H9 (cell line): ENCODE measurements around the gene DIS3L2. TPM values are rescaled to one million over a fixed set of nuclear protein-coding genes. Genes with fewer than 3 reads are reported as not detected.

Source experiments
- DNase-seq: peaks from one replicate; pipeline ENCODE4 v3.0.0-alpha.2; 2017
- H2AFZ ChIP-seq: one replicate; pipeline ENCODE4 v1.6.1; 2013; ENCODE audit warnings: mild to moderate bottlenecking, low read length, control low read depth, moderate library complexity
- H2AK5ac ChIP-seq: 2 replicates; pipeline ENCODE4 v1.6.1; 2013; ENCODE audit warnings: low read length, control low read depth, mixed read lengths; ENCODE audit not compliant: insufficient read length
- H2BK120ac ChIP-seq: one replicate; pipeline ENCODE4 v1.6.1; 2013; ENCODE audit warnings: low read depth, mild to moderate bottlenecking, low read length, control low read depth, inconsistent platforms; ENCODE audit not compliant: poor library complexity, severe bottlenecking
- H2BK12ac ChIP-seq: 2 replicates; pipeline ENCODE4 v1.6.1; 2013; ENCODE audit warnings: low read length, control low read depth, mixed read lengths, low read depth; ENCODE audit not compliant: insufficient read length
- H2BK15ac ChIP-seq: 2 replicates; pipeline ENCODE4 v1.6.1; 2013; ENCODE audit warnings: low read depth, low read length, control low read depth
- H2BK20ac ChIP-seq: one replicate; pipeline ENCODE4 v1.6.1; 2013; ENCODE audit warnings: low read depth, mild to moderate bottlenecking, low read length, control low read depth, inconsistent platforms; ENCODE audit not compliant: poor library complexity, severe bottlenecking
- H2BK5ac ChIP-seq: 2 replicates; pipeline ENCODE4 v1.6.1; 2013; ENCODE audit warnings: low read length, control low read depth, mixed read lengths; ENCODE audit not compliant: insufficient read length
- H3K14ac ChIP-seq: 2 replicates; pipeline ENCODE4 v1.6.1; 2013; ENCODE audit warnings: low read length, control low read depth; ENCODE audit not compliant: insufficient read depth
- H3K18ac ChIP-seq: 2 replicates; pipeline ENCODE4 v1.6.1; 2013; ENCODE audit warnings: low read depth, mild to moderate bottlenecking, mixed read lengths, low read length, control low read depth; ENCODE audit not compliant: insufficient read length
- H3K23ac ChIP-seq: 2 replicates; pipeline ENCODE4 v1.6.1; 2013; ENCODE audit warnings: low read length, control low read depth, mixed read lengths, low read depth; ENCODE audit not compliant: insufficient read length
- H3K23me2 ChIP-seq: 2 replicates; pipeline ENCODE4 v1.6.1; 2013; ENCODE audit warnings: low read depth, mild to moderate bottlenecking, mixed read lengths, low read length, control low read depth; ENCODE audit not compliant: insufficient read length, poor library complexity, severe bottlenecking
- H3K27ac ChIP-seq: 2 replicates; pipeline ENCODE4 v1.5.1; 2013; ENCODE audit warnings: low read length, control low read depth, mixed read lengths, low read depth; ENCODE audit not compliant: insufficient read length
- H3K27me3 ChIP-seq: 2 replicates; pipeline ENCODE4 v1.6.1; 2013; ENCODE audit warnings: low read length, control low read depth, inconsistent platforms; ENCODE audit not compliant: insufficient read depth
- H3K4ac ChIP-seq: 2 replicates; pipeline ENCODE4 v1.6.1; 2013; ENCODE audit warnings: low read depth, mild to moderate bottlenecking, control low read depth, inconsistent platforms, low read length, moderate library complexity
- H3K4me1 ChIP-seq: 2 replicates; pipeline ENCODE4 v1.6.1; 2013; ENCODE audit warnings: low read length, control low read depth, inconsistent platforms; ENCODE audit not compliant: insufficient read depth
- H3K4me2 ChIP-seq: 2 replicates; pipeline ENCODE4 v1.6.1; 2013; ENCODE audit warnings: low read length, control low read depth, mixed read lengths; ENCODE audit not compliant: insufficient read length, insufficient read depth
- H3K56ac ChIP-seq: 2 replicates; pipeline ENCODE4 v1.6.1; 2013; ENCODE audit warnings: low read depth, mild to moderate bottlenecking, mixed read lengths, low read length, control low read depth; ENCODE audit not compliant: insufficient read length
- H3K79me1 ChIP-seq: 2 replicates; pipeline ENCODE4 v1.6.1; 2013; ENCODE audit warnings: low read depth, mild to moderate bottlenecking, moderate library complexity, low read length, control low read depth, inconsistent platforms; ENCODE audit not compliant: insufficient read depth, poor library complexity, severe bottlenecking
- H3K79me2 ChIP-seq: 2 replicates; pipeline ENCODE4 v1.6.1; 2013; ENCODE audit warnings: low read length, control low read depth, inconsistent platforms; ENCODE audit not compliant: insufficient read depth
- H3K9ac ChIP-seq: 2 replicates; pipeline ENCODE4 v1.6.1; 2013; ENCODE audit warnings: low read length, control low read depth, mixed read lengths; ENCODE audit not compliant: insufficient read length; ENCODE audit errors: extremely low read depth
- H3K9me3 ChIP-seq: one replicate; pipeline ENCODE4 v1.6.1; 2013; ENCODE audit warnings: low read depth, low read length, inconsistent platforms; ENCODE audit not compliant: control insufficient read depth
- H3T11ph ChIP-seq: one replicate; pipeline ENCODE4 v1.6.1; 2013; ENCODE audit warnings: mild to moderate bottlenecking, low read length, control low read depth, inconsistent platforms
- H4K20me1 ChIP-seq: one replicate; pipeline ENCODE4 v1.6.1; 2013; ENCODE audit not compliant: control insufficient read depth, insufficient read length, insufficient read depth
- H4K5ac ChIP-seq: 2 replicates; pipeline ENCODE4 v1.6.1; 2013; ENCODE audit warnings: low read depth, mild to moderate bottlenecking, mixed read lengths, low read length, control low read depth; ENCODE audit not compliant: insufficient read length
- H4K8ac ChIP-seq: replicated peaks from 2 replicates; pipeline ENCODE4 v1.6.1; 2013; ENCODE audit warnings: low read length, control low read depth, mixed read lengths, low read depth; ENCODE audit not compliant: insufficient read length
- H4K91ac ChIP-seq: 2 replicates; pipeline ENCODE4 v1.6.1; 2013; ENCODE audit warnings: low read depth, mild to moderate bottlenecking, moderate library complexity, mixed read lengths, low read length, control low read depth; ENCODE audit not compliant: insufficient read length
- H3K27ac Mint-ChIP-seq, 3 experiments: 2 replicates in 2 of 3; 3 replicates in 1 of 3; pipeline ENCODE4 v1.8.0; 2020 to 2021; ENCODE audit warnings: mixed read lengths in 3 of 3, mild to moderate bottlenecking in 1 of 3, moderate library complexity in 1 of 3
- H3K27me3 Mint-ChIP-seq: 2 replicates; pipeline ENCODE4 v1.8.0; 2021; ENCODE audit warnings: low read depth, mild to moderate bottlenecking, moderate library complexity, mixed read lengths
- H3K36me3 Mint-ChIP-seq, 3 experiments: 2 replicates in 2 of 3; 3 replicates in 1 of 3; pipeline ENCODE4 v1.8.0; 2020 to 2021; ENCODE audit warnings: low read depth in 3 of 3, mixed read lengths in 3 of 3; ENCODE audit not compliant: insufficient read depth in 1 of 3
- H3K4me1 Mint-ChIP-seq, 2 experiments: 2 replicates each; pipeline ENCODE4 v1.8.0; 2020; ENCODE audit warnings: mixed read lengths in 2 of 2
- H3K4me3 Mint-ChIP-seq, 2 experiments: 2 replicates in 1 of 2; 3 replicates in 1 of 2; pipeline ENCODE4 v1.8.0; 2020 to 2021; ENCODE audit warnings: mild to moderate bottlenecking in 2 of 2, mixed read lengths in 2 of 2, moderate library complexity in 1 of 2
- H3K9me3 Mint-ChIP-seq, 2 experiments: 2 replicates in 1 of 2; 3 replicates in 1 of 2; pipeline ENCODE4 v1.8.0; 2020; ENCODE audit warnings: mild to moderate bottlenecking in 2 of 2, mixed read lengths in 2 of 2, moderate library complexity in 1 of 2
- CTCF ChIP-seq: fragments of 200-600 bp; sonication (generic); conservative IDR thresholded peaks from 3 replicates; pipeline ENCODE4 v1.8.0; 2021; ENCODE audit warnings: antibody characterized with exemption, mild to moderate bottlenecking
- WGBS: extraction: QIAGEN DNeasy Blood & Tissue Kit; methylation state at CpG from one replicate; pipeline ENCODE4 v1.1.7; 2013; ENCODE audit warnings: missing lambda C conversion rate, low lambda C conversion rate, mixed read lengths; ENCODE audit not compliant: insufficient read length; ENCODE audit errors: extremely low coverage; 5-methylcytosine and 5-hydroxymethylcytosine counted together
- total RNA-seq: library from RNA; stranded (reverse); gene quantifications from 2 replicates; pipeline ENCODE4 v1.2.1, GENCODE V29; 2021

Gene DIS3L2
- total RNA-seq, 1 experiment from 2014 or later, result 28.1 TPM

- H3K18ac ChIP-seq, result no peak overlapping the region
- H3K23ac ChIP-seq, result no peak overlapping the region
- no peak overlapping the region for H2BK120ac ChIP-seq
- no peak overlapping the region for H3K9ac ChIP-seq
- Mint-ChIP-seq H3K36me3 (no peaks in the 10 kb centered on the region), H3K27me3 (no peaks in the 10 kb centered on the region), H3K4me1 (peaks cover 7 to 10% of the 10 kb centered on the region in 2 experiments), H3K4me3 (no peak overlapping the region), H3K9me3 (no peaks in the 10 kb centered on the region), H3K27ac (peak overlapping the region in 1 of 3 experiments; percentile 61; a peak in 1 of 7 replicates)
- H3K79me2 ChIP-seq, result 0 out of 2 replicates have a peak, but pooled peaks cover 2% of the 10 kb centered on the region
- no peak for DNase-seq
- no peaks in the 10 kb centered on the region for H3K4me1 ChIP-seq
- H2BK20ac ChIP-seq, result no peak overlapping the region
- no peak overlapping the region for H3K14ac ChIP-seq
- no peak overlapping the region for H2AK5ac ChIP-seq
- H3K27me3 ChIP-seq, result no peaks in the 10 kb centered on the region
- peak overlapping the region; percentile 68; the same call in 1 of the 2 replicates for H2BK15ac ChIP-seq
- no peak overlapping the region for H3K4me2 ChIP-seq
- H4K91ac ChIP-seq, result no peak overlapping the region
- no peak overlapping the region for H3K56ac ChIP-seq
- H2BK5ac ChIP-seq, result no peak overlapping the region
- H4K5ac ChIP-seq, result no peak overlapping the region
- H3K4ac ChIP-seq, result no peak overlapping the region
- TF ChIP-seq CTCF, result no peak
- no peak overlapping the region for H3K27ac ChIP-seq
- no peak overlapping the region for H2BK12ac ChIP-seq
- no peaks in the 10 kb centered on the region for H4K20me1 ChIP-seq
- no CpG with 5 or more reads among the region's 2 CpGs for WGBS
- peak overlapping the region; percentile 84 for H4K8ac ChIP-seq
- no peak overlapping the region for H2AFZ ChIP-seq
- H3K79me1 ChIP-seq, result no peaks in the 10 kb centered on the region
- H3K23me2 ChIP-seq, result no peaks in the 10 kb centered on the region
- H3K9me3 ChIP-seq, result no peaks in the 10 kb centered on the region
- H3T11ph ChIP-seq, result no peak overlapping the region
Measured at GRCh38 chr2:231996797-231997540, 35.5 kb downstream of the DIS3L2 start.
